Measurements from ENCODE around the gene GOLGA2. TPM values are rescaled to one million over a fixed set of nuclear protein-coding genes. Genes with fewer than 3 reads are reported as not detected.

GOLGA2 gene
- polyA plus RNA-seq, 4 donors, result 77.0 to 86.5 (median 78.7) TPM

- no peak for DNase-seq (ENCODE audit: low read depth in 4 of 4, low spot score in 3 of 4)
Measured at GRCh38 chr9:128260340-128260739, 15.5 kb downstream of the GOLGA2 start.

DNA sequence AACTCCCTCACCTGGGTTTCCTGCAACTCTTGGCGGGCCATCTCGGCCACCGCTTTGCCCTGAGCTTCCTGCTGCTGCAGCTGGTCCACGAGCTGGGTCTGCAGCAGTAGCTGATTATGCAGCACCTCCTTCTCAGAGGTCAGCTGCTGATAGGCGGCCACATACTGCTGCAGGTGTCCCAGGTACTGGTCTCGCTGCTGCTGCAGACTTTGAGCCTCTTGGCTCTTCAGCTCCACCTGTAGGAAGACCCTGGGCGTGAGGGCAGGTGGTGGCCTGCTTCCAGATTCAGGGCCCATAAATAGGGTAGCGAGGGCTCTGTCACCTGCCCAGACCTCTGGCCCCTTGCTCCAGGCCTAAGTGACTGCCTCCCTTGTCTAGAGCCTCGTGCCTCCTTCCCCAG is 16.7 kb downstream of the GOLGA2 start:
- DNase-seq (ENCODE audit: low read depth in 4 of 4, low spot score in 3 of 4), result no peak

- DNase-seq (ENCODE audit: low read depth in 4 of 4, low spot score in 3 of 4), result no peak
Measured at GRCh38 chr9:128258326-128258725, 17.5 kb downstream of the GOLGA2 start.

- DNase-seq (ENCODE audit: low read depth in 4 of 4, low spot score in 3 of 4), result no peak
Measured at GRCh38 chr9:128257907-128258306, 17.9 kb downstream of the GOLGA2 start.

GRCh38 chr9:128257086-128257825 is 18.6 kb downstream of the GOLGA2 start:
- DNase-seq (ENCODE audit: low read depth in 4 of 4, low spot score in 3 of 4), result no peak

DNA sequence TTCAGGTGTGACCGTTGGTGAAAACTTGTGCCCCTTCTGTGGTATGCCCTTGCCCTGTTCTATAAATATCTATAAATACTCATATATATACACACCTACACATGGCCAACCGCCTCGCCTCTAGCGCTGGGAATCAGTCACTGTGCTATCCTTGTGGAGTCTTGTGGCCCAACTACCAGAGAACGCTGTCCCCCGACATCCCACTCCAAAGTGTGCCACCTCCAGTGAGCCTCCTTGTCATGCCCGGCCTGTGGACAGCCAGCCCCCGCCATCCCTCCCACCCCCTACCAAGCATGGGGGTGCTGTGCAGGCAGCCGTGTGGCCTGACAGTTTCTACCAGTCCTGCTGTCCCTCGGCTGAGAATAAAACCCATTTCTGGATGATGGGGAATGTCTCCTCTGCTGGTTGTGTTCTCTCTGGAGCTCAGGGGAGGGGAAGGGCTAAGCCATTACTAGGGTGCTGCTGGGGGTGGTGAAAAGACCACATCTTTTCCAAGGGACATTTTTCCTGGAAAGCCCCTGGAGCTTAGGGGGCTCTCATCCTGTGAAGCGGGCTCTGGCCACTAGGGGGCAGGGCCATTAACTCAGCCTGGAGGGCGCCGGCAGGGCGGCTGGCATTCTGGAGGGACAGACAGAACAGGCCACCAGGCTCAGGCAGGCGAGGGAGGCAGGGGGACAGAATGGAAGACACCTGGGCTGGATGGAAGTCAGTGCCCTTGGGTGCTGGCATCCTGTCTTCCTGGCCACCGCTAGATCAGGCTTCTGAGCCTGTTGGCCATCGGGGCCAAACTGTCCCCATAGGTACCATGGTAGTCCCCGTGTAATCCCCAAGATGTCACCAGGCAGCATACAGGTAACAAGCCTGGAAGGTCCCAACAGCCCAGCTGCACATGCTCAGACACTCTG is 20.7 kb downstream of the GOLGA2 start:
- no peak for DNase-seq (ENCODE audit: low read depth in 4 of 4, low spot score in 3 of 4)

DNA sequence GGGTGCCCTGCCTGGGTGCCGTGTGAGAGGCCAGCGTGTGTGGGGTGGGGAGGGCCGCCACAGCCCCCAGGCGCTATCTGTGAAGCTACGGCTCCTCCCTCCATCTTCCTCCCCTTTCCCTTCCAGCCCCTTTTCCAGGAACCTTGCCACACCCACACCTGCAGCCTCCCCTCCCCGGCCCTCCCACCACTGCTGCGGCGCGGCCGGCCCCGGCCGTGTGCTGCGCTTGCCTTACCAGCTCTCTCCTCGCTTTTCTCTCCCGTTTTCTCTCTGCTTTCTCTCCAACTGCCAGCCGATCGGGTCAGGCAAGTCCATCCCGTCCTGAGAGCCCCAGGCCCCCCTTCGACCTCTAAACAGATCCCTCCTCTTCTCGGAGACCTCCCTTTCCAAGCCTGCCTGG is 21.4 kb downstream of the GOLGA2 start:
- no peak for DNase-seq (ENCODE audit: low read depth in 4 of 4, low spot score in 3 of 4)

DNA sequence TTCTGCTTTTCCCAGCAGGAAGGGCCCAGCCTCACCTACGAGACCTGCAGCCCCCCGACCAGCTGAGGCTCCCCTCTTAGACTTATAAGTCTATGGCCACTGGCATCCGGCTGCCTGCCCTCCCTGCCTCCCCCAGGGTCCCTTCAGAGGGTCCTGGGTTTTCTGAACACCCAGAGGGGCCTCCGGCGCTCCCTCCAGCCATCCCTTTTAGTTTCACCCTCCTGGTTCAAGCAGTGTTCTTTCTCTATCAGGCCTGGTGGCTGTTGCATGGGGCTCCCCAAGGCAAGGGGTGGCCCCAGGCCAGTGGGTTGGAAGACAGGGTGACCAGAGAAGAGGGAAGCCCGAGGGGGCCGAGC is 21.8 kb downstream of the GOLGA2 start:
- no peak for DNase-seq (ENCODE audit: low read depth in 4 of 4, low spot score in 3 of 4)

GRCh38 chr9:128253140-128253990 is 22.4 kb downstream of the GOLGA2 start:
- no peak for DNase-seq (ENCODE audit: low read depth in 4 of 4, low spot score in 3 of 4)

DNA sequence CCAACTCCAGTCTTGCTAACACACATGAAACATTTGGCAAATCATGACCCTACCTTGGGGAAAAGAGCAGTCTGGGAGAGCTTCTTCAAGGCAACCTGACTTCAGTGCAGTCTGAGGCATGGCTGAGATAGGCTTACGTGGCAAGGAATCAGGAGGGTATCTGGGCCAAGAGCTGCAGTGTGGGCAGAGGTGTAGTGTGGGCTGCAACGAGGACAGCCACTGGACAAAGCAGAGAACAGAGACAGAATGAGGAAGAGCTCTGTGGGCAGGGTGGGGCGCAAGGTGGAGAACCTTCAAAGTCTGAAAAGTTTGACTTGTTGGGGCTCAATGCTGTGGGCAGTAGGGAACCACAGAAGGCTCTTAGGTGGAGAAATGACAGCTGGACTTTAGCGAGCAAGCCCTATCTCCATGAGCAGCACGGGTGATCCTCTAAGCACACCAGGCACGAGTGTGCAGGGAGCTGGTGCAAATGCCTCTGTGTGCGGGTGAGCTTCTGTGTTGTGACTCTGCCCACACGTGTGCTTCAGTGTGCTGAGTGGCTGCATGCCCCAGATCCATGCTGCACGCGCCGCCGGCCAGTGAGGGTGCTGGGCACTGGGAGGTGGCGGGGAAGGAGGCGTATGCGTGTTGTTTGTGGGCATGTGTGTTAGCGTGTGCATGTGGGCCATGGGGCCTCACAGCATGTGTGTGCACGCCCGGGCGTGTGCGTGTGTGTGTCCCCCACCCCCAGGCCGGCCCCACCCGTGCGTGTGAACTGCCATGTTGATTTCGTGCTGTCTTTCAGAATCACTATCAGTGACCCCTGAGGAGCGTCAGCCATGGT is 23.3 kb downstream of the GOLGA2 start:
- DNase-seq (ENCODE audit: low read depth in 4 of 4, low spot score in 3 of 4), result no peak

DNA sequence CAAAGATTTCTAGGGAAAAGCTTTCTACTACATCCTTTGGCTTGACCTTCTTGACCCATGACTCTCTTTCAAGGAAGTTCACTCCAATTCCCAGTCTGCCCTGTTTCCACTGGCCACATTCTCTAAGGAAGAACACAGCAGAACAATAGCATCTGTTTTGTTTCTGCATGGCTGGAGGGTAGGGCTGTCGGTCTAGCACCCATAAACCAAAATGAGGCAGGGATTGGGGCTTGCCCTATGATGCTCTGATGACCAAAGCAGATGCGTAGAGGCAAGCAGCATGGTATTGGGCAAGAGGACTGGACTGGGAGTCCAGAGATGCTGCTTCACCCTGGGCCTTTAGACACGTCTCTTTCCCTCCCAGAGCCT is 24.1 kb downstream of the GOLGA2 start:
- DNase-seq (ENCODE audit: low read depth in 4 of 4, low spot score in 3 of 4), result no peak

DNA sequence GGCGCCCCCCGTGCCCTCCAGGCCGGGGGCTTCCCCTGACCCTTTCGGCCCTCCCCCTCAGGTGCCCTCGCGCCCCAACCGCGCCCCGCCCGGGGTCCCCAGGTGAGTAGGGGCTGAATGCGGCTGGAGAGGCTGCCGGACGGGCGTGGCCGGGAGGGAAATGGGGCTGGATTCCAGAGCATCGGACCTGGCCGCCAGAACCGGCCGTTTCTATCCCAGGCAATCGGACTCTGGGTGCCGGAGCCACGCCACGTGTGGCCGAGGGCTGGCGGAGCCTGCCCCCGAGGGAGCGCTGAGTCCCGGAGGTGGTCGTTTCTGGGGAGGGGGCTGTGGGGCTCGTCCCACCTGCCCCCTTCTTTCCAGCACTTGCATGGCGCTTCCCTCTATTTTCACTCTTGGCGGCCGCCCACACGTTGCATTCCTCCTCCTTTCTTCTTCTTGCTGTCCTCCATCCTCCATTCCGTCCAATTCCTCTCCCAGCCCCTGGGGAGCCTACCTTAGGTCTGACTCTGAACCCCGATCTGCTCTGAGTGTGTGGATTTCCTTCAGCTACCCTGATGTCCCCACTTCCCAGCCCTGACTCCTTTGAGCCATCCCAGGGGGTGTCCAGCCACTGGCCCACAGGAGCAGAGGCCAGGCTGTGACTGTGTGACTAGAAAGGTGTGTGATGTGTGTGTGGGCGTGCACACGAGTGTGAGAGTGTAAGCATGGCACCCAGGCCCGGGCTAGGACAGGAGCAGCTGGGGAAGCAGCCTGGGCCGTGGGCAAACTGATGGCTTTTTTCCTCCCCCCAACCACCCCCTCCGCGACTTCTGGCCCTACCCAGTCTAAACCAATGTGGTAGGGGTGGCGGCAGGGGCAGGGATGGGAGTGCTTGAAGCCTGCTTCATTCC is 24.7 kb downstream of the GOLGA2 start:
- no peak for DNase-seq (ENCODE audit: low read depth in 4 of 4, low spot score in 3 of 4)

DNA sequence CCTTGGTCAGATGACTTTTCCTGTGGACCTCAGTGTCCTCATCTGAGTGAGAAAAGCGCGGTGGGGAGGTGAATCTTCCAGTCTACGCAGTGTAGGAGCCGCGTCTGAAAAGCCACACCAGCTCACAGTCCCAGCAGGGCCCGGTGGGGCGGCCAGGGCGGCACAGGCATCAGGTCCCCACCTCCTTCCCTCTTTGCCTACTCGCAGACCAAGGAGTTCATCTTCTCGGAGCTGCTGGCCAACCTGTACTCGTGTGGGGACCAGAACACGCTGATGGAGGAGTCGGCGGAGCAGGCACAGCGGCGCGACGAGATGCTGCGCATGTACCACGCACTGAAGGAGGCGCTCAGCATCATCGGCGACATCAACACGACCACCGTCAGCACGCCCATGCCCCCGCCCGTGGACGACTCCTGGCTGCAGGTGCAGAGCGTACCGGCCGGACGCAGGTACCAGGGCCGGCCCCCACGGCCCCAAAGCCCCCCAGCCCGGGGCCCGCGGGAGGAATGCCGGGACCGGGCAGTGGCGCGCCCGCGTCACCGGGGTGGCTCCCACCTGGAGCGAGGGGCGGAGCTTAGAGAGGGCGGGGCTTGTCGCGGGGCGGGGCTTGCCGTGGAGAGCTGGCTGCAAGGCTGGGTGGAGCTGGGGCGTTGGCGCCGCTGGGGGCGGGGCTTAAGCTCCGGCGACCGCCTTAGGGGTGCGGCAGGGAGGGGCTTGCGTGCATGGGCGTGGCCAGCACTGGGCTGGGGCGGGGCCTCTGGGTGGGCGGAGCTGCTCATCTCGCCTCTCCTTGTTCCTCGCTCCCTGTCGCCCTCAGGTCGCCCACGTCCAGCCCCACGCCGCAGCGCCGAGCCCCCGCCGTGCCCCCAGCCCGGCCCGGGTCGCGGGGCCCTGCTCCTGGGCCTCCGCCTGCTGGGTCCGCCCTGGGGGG is 25.6 kb downstream of the GOLGA2 start:
- peak in 3 of 4 donors; percentile 61 to 73 (median 63) for DNase-seq (ENCODE audit: low read depth in 4 of 4, low spot score in 3 of 4)

GRCh38 chr9:128249558-128249907 is 26.3 kb downstream of the GOLGA2 start:
- no peak for DNase-seq (ENCODE audit: low read depth in 4 of 4, low spot score in 3 of 4)

DNA sequence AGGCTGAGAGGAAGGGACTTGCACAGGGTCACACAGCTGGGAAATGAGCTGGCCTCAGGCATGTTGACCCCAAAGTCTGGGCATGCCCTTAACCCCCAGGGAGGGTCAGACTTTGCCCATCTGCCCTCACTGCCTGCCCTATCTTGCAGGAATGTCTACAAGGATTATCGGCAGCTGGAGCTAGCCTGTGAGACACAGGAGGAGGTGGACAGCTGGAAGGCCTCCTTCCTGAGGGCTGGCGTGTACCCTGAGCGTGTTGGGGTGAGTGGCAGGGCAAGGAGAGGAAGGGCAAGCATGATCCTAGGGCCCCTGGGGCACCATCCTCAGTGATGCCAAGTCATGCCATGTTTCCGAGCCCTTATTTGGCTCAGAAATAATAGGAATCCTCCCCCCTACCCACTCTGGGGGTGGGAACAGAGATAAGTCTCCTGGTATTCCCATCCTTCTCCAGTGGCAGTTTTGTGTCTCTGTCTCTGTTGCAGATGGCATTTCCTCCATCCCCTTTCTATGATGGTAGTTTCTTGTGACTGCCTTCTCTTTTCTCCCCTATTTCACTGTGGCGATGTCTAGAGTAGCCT is 28.5 kb downstream of the GOLGA2 start:
- no peak for DNase-seq (ENCODE audit: low read depth in 4 of 4, low spot score in 3 of 4)

DNA sequence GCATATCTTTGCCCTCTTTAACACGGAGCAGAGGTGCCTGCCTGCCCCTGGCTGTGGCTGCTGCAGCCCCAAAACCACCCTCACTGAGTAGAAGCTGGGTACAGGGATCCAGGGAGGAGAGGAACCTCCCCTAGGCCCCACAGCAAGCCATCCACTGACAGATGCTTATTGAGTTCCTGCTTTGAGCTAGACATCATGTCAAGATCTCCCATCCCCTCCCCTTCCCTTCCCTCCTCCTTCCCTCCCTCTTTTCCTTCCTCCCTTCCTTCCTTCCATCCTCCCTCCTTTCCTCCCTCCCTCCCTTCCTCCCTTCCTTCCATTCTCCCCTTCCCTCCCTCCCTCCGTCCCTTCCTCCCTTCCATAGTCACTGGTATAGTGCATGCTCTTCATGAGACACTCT is 29.3 kb downstream of the GOLGA2 start:
- DNase-seq (ENCODE audit: low read depth in 4 of 4, low spot score in 3 of 4), result no peak

- peak in 2 of 4 donors; percentile 61 to 73 for DNase-seq (ENCODE audit: low read depth in 4 of 4, low spot score in 3 of 4)
Measured at GRCh38 chr9:128245421-128246151, 30.2 kb downstream of the GOLGA2 start.

Data from right renal pelvis (tissue), 4 donors.